SK-N-MC (cell line): ENCODE measurements around the gene CEP72.

ENCODE experiments used
- EZH2 ChIP-seq: fragments of 200-600 bp; sonication (generic); IDR thresholded peaks from one replicate; pipeline ENCODE4 v1.6.1; 2017; ENCODE audit warnings: antibody characterized with exemption
- FOXP2 ChIP-seq: optimal IDR thresholded peaks from 2 replicates; pipeline ENCODE3; 2011; ENCODE audit warnings: mild to moderate bottlenecking, moderate library complexity; ENCODE audit not compliant: insufficient read depth; ENCODE audit errors: extremely low read length, control extremely low read depth
- POLR2AphosphoS5 ChIP-seq: IDR thresholded peaks from 2 replicates; pipeline ENCODE4 v1.6.1; 2012; ENCODE audit warnings: mild to moderate bottlenecking, low read depth, low read length, borderline replicate concordance

DNA sequence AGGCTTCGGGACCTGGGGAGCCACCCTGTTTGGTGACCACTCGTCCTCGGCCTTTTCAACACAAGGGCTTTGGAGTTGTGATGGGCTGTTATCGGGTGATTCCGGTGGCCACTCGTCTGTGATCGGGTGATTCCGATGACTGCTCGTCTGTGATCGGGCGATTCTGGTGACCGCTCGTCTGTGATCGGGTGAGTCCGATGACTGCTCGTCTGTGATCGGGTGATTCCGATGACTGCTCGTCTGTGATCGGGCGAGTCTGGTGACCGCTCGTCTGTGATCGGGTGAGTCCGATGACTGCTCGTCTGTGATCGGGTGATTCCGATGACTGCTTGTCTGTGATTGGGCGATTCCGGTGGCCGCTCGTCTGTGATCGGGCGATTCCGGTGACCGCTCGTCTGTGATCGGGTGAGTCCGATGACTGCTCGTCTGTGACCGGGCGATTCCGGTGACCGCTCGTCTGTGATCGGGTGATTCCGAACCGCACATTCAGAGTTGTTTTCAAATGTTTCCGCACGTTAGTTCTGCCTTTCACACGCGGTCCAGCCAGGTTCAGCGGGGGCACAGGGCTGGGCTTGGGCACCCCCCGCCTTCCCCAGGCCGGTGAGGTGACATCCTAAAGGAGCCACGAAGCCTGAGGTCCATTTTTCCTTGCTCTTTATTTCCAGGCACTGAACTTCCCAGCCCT, 50.8 kb downstream of the CEP72 start:
- TF ChIP-seq POLR2AphosphoS5 (no peak), FOXP2 (no peak), EZH2 (no peak)
